ENCODE measurements around the gene MBP.

DNA sequence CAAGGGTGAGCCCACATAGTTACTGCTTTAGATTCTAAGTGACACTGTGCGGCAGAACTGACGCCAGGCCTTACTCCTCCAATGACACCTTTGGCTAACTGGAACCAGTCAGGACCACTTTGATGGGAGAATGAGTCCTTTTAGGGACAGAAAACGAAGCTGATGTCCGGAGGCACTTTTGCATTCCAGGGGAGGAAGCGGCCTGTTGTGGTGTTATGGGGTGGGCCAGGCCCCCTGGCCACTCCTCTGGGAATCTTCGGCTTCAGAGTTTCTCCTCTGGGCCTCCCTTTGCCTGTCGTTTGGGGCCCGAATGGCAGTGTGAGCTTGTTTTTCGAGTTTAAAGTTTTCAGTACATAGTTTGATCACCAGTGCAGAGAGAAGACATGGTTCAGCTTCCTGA is 65.9 kb downstream of the MBP start:
- TF ChIP-seq, protein P1, sequence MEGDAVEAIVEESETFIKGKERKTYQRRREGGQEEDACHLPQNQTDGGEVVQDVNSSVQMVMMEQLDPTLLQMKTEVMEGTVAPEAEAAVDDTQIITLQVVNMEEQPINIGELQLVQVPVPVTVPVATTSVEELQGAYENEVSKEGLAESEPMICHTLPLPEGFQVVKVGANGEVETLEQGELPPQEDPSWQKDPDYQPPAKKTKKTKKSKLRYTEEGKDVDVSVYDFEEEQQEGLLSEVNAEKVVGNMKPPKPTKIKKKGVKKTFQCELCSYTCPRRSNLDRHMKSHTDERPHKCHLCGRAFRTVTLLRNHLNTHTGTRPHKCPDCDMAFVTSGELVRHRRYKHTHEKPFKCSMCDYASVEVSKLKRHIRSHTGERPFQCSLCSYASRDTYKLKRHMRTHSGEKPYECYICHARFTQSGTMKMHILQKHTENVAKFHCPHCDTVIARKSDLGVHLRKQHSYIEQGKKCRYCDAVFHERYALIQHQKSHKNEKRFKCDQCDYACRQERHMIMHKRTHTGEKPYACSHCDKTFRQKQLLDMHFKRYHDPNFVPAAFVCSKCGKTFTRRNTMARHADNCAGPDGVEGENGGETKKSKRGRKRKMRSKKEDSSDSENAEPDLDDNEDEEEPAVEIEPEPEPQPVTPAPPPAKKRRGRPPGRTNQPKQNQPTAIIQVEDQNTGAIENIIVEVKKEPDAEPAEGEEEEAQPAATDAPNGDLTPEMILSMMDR (IDR thresholded peaks at IDR 0.05) = no peak
- TF ChIP-seq POLR2A (IDR thresholded peaks at IDR 0.05) = no peak

Measured in lower leg skin (tissue), 3 donors.